GM12874 (cell line): ENCODE data around the gene COG1.

ENCODE experiments used
- CTCF ChIP-seq: IDR thresholded peaks from 2 replicates; pipeline ENCODE4 v1.5.1; 2011; ENCODE audit warnings: low read depth, mild to moderate bottlenecking, control low read depth, low read length, moderate library complexity; ENCODE audit not compliant: insufficient read depth

The COG1 gene

GRCh38 chr17:73199751-73200317, 7.0 kb downstream of the COG1 start:
- no peak for TF ChIP-seq CTCF

- TF ChIP-seq CTCF = no peak
Measured at GRCh38 chr17:73200476-73200875, 7.6 kb downstream of the COG1 start.

GRCh38 chr17:73201215-73202069, 8.6 kb downstream of the COG1 start:
- no peak for TF ChIP-seq CTCF

- no peak for TF ChIP-seq CTCF
Measured at GRCh38 chr17:73203135-73203787, 10.4 kb downstream of the COG1 start.

GRCh38 chr17:73203788-73204479, 11.1 kb downstream of the COG1 start:
- TF ChIP-seq CTCF = no peak

GRCh38 chr17:73205459-73205961, 12.7 kb downstream of the COG1 start:
- no peak for TF ChIP-seq CTCF
